ENCODE data around the gene SSX2IP. TPM values are rescaled to one million over a fixed set of nuclear protein-coding genes. Genes with fewer than 3 reads are reported as not detected.
"Not testable (repeated sequence)": the region's sequence is repeated elsewhere in the genome, so short reads cannot be mapped to it uniquely, and the experiment has no call there.

Gene SSX2IP
- total RNA-seq, 2 experiments from 2014 or later: 5.5 to 6.0 TPM

- TF ChIP-seq, protein P1, sequence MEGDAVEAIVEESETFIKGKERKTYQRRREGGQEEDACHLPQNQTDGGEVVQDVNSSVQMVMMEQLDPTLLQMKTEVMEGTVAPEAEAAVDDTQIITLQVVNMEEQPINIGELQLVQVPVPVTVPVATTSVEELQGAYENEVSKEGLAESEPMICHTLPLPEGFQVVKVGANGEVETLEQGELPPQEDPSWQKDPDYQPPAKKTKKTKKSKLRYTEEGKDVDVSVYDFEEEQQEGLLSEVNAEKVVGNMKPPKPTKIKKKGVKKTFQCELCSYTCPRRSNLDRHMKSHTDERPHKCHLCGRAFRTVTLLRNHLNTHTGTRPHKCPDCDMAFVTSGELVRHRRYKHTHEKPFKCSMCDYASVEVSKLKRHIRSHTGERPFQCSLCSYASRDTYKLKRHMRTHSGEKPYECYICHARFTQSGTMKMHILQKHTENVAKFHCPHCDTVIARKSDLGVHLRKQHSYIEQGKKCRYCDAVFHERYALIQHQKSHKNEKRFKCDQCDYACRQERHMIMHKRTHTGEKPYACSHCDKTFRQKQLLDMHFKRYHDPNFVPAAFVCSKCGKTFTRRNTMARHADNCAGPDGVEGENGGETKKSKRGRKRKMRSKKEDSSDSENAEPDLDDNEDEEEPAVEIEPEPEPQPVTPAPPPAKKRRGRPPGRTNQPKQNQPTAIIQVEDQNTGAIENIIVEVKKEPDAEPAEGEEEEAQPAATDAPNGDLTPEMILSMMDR (IDR thresholded peaks at IDR 0.05): no peak
- Mint-ChIP-seq H3K9me3 (no peaks in the 10 kb centered on the region), H3K27ac (no peak overlapping the region), H3K4me1 (ENCODE audit: low read depth) (no peaks in the 10 kb centered on the region), H3K27me3 (peaks cover 17% of the 10 kb centered on the region), H3K4me3 (no peak overlapping the region), H3K36me3 (ENCODE audit: low read depth) (no peaks in the 10 kb centered on the region)
- H3K36me3 ChIP-seq (ENCODE audit: insufficient read depth, low read length): no peaks in the 10 kb centered on the region
- CTCF ChIA-PET: no interaction called here
- H3K4me3 ChIP-seq (ENCODE audit: low read length): no peak overlapping the region
- POLR2A ChIA-PET: no interaction called here
- H3K27ac ChIP-seq (ENCODE audit: low read depth in 1 of 2, low read length in 2 of 2): no peak overlapping the region
- DNase-seq (no peak), ATAC-seq (ENCODE audit: poor library complexity) (no peak)
- no peaks in the 10 kb centered on the region for H3K9me3 ChIP-seq (ENCODE audit: control insufficient read depth in 1 of 2, insufficient read depth in 1 of 2, low read length in 2 of 2)
- intact Hi-C loops (cut with DNase I, micrococcal nuclease): loop anchor here in 1 of 2 experiments (10.0 kb wide), 1 partner anchor 62 kb away; no protein-coding TSS in a partner anchor
- no peaks in the 10 kb centered on the region for H3K27me3 ChIP-seq (ENCODE audit: control insufficient read depth in 1 of 2, insufficient read depth in 2 of 2, low read length in 2 of 2)
- no peaks in the 10 kb centered on the region for H3K4me1 ChIP-seq (ENCODE audit: insufficient read depth, low read length)
Measured at GRCh38 chr1:84726593-84727499, 36.6 kb upstream of the SSX2IP start.

DNA sequence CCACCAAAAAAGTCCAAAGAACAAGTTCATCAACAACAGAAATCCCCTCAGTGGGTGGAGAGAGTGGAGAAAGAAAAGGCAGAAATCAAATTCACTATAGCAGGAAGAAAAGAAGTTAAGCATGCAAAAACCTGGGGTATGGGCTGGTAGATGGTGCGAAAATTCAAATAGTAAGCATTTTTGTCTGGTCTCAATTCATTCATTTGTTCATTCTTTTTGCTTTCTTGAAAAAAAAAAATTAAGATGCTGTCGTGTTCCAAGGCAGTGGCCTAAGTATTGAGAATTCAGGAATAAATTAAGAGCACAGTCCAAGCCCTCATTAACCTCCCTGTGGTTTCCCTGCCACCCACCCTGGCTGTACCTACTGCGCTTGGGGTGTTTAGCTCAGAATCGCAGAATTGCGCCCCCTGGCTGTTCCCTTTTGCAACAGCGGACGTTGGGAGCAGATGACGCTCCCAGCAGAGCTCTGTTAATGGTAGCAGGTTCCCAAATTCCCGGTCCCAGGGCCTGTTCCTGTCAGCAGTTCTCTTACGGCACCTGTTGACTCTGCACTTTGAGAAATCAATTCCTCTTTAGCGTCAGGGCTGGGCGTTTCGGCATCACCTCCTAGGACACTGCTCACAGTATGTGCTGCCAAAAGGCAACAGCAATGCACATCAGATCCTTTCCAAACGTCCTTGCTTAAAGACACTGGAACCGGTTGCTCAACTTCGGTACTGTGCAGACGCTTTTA is 34.0 kb upstream of the SSX2IP start:
- DNase-seq (peak; percentile 26 to 71 (median 42)), ATAC-seq (ENCODE audit: poor library complexity) (peak; percentile 67)
- H3K9me3 ChIP-seq (ENCODE audit: control insufficient read depth in 1 of 2, insufficient read depth in 1 of 2, low read length in 2 of 2): no peaks in the 10 kb centered on the region
- no peaks in the 10 kb centered on the region for H3K36me3 ChIP-seq (ENCODE audit: insufficient read depth, low read length)
- Mint-ChIP-seq H3K27ac (no peak overlapping the region), H3K4me1 (ENCODE audit: low read depth) (no peaks in the 10 kb centered on the region), H3K4me3 (no peak overlapping the region), H3K27me3 (peaks cover 3% of the 10 kb centered on the region), H3K36me3 (ENCODE audit: low read depth) (no peaks in the 10 kb centered on the region), H3K9me3 (no peaks in the 10 kb centered on the region)
- ChIA-PET CTCF (interaction anchor here (1.1 to 2.2 kb wide), 6 partner anchors 9 to 583 kb away, joined by 3 to 14 read pairs (median 4); no protein-coding TSS in a partner anchor), POLR2A (no interaction called here)
- intact Hi-C loops (cut with DNase I, micrococcal nuclease): loop anchor here (1.0 to 10.0 kb wide), 3 partner anchors 52 to 282 kb away; no protein-coding TSS in a partner anchor
- TF ChIP-seq, protein P1 (IDR thresholded peaks at IDR 0.05): peak; percentile 49
- H3K4me3 ChIP-seq (ENCODE audit: low read length): no peak overlapping the region
- H3K27ac ChIP-seq (ENCODE audit: low read depth in 1 of 2, low read length in 2 of 2): no peak overlapping the region
- no peaks in the 10 kb centered on the region for H3K27me3 ChIP-seq (ENCODE audit: control insufficient read depth in 1 of 2, insufficient read depth in 2 of 2, low read length in 2 of 2)
- H3K4me1 ChIP-seq (ENCODE audit: insufficient read depth, low read length): no peaks in the 10 kb centered on the region

DNA sequence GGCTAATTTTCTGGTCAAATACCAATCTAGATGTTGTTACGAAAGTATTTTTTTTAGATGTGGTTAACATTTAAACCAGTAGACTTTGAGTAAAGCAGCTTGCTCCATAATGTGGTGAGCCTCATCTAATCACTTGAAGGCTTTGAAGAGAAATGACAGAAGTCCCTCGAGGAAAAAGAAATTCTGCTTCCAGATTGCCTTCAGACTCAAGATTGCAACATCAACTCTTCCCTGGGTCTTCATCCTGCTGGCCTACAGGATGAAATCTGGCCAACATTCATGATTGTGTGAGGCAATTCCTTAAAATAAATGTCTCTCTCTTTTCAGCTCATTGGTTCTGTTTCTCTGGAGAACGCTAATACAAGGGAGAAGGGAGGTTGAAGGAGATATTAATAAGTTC is 32.5 kb upstream of the SSX2IP start:
- H3K4me1 ChIP-seq (ENCODE audit: insufficient read depth, low read length): no peaks in the 10 kb centered on the region
- TF ChIP-seq, protein P1 (IDR thresholded peaks at IDR 0.05): no peak
- H3K27me3 ChIP-seq (ENCODE audit: control insufficient read depth in 1 of 2, insufficient read depth in 2 of 2, low read length in 2 of 2): no peaks in the 10 kb centered on the region
- no peak overlapping the region for H3K4me3 ChIP-seq (ENCODE audit: low read length)
- DNase-seq (no peak), ATAC-seq (ENCODE audit: poor library complexity) (no peak)
- intact Hi-C loops (cut with DNase I, micrococcal nuclease): loop anchor here (5.0 to 10.0 kb wide), 2 partner anchors 50 to 58 kb away; no protein-coding TSS in a partner anchor
- no peaks in the 10 kb centered on the region for H3K36me3 ChIP-seq (ENCODE audit: insufficient read depth, low read length)
- Mint-ChIP-seq H3K36me3 (ENCODE audit: low read depth) (no peaks in the 10 kb centered on the region), H3K9me3 (no peaks in the 10 kb centered on the region), H3K27me3 (no peaks in the 10 kb centered on the region), H3K4me3 (no peak overlapping the region), H3K4me1 (ENCODE audit: low read depth) (no peaks in the 10 kb centered on the region), H3K27ac (no peak overlapping the region)
- ChIA-PET CTCF (interaction anchor here (1.2 kb wide), 1 partner anchor 280 kb away, joined by 3 read pairs; no protein-coding TSS in a partner anchor), POLR2A (no interaction called here)
- H3K27ac ChIP-seq (ENCODE audit: low read depth in 1 of 2, low read length in 2 of 2): no peak overlapping the region
- H3K9me3 ChIP-seq (ENCODE audit: control insufficient read depth in 1 of 2, insufficient read depth in 1 of 2, low read length in 2 of 2): no peaks in the 10 kb centered on the region

GRCh38 chr1:84721872-84722271 is 31.6 kb upstream of the SSX2IP start:
- H3K27ac ChIP-seq (ENCODE audit: low read depth in 1 of 2, low read length in 2 of 2); H3K36me3 Mint-ChIP-seq (ENCODE audit: low read depth); H3K4me3 ChIP-seq (ENCODE audit: low read length); ATAC-seq (ENCODE audit: poor library complexity); POLR2A ChIA-PET; H3K27me3 Mint-ChIP-seq; H3K4me1 Mint-ChIP-seq (ENCODE audit: low read depth); H3K27me3 ChIP-seq (ENCODE audit: control insufficient read depth in 1 of 2, insufficient read depth in 2 of 2, low read length in 2 of 2); H3K27ac Mint-ChIP-seq; H3K4me3 Mint-ChIP-seq; H3K36me3 ChIP-seq (ENCODE audit: insufficient read depth, low read length); CTCF ChIA-PET; DNase-seq; H3K9me3 Mint-ChIP-seq; H3K4me1 ChIP-seq (ENCODE audit: insufficient read depth, low read length); H3K9me3 ChIP-seq (ENCODE audit: control insufficient read depth in 1 of 2, insufficient read depth in 1 of 2, low read length in 2 of 2): not testable (repeated sequence)
- intact Hi-C loops (cut with DNase I, micrococcal nuclease): loop anchor here (5.0 to 10.0 kb wide), 2 partner anchors 50 to 57 kb away; no protein-coding TSS in a partner anchor
